Non-pigmented ciliary epithelial cell (primary cell): ENCODE measurements around the gene PLEKHM2.
A peak's percentile ranks its signal among the peaks of the same experiment; 100 is the strongest.
"Not testable (repeated sequence)": the region's sequence is repeated elsewhere in the genome, so short reads cannot be mapped to it uniquely, and the experiment has no call there.

Experiments used
- DNase-seq: peaks from one replicate; pipeline ENCODE4 v3.0.0-alpha.2; 2010; ENCODE audit warnings: low read depth

Gene PLEKHM2

GRCh38 chr1:15684042-15684461, at the start of gene PLEKHM2:
PLEKHM2 (plus strand) TSS chr1:15684320; CDS start chr1:15684559, 239 bp downstream.
- DNase-seq: no peak

- DNase-seq: no peak
Observed at GRCh38 chr1:15636436-15636835, 47.7 kb upstream of the PLEKHM2 start.

GRCh38 chr1:15637826-15638225, 46.3 kb upstream of the PLEKHM2 start:
- DNase-seq: no peak

- DNase-seq: no peak
Observed at GRCh38 chr1:15639262-15639661, 44.9 kb upstream of the PLEKHM2 start.

- no peak for DNase-seq
Observed at GRCh38 chr1:15639931-15640330, 44.2 kb upstream of the PLEKHM2 start.

GRCh38 chr1:15640667-15641066, 43.5 kb upstream of the PLEKHM2 start:
- no peak for DNase-seq

- no peak for DNase-seq
Observed at GRCh38 chr1:15649937-15650336, 34.2 kb upstream of the PLEKHM2 start.

- DNase-seq: no peak
Observed at GRCh38 chr1:15650433-15650832, 33.7 kb upstream of the PLEKHM2 start.

GRCh38 chr1:15652130-15652529, 32.0 kb upstream of the PLEKHM2 start:
- DNase-seq: not testable (repeated sequence)

GRCh38 chr1:15654091-15654690, 29.9 kb upstream of the PLEKHM2 start:
- DNase-seq: no peak

- no peak for DNase-seq
Observed at GRCh38 chr1:15656464-15656863, 27.7 kb upstream of the PLEKHM2 start.

GRCh38 chr1:15657021-15657420, 27.1 kb upstream of the PLEKHM2 start:
- DNase-seq: no peak

GRCh38 chr1:15660151-15660550, 24.0 kb upstream of the PLEKHM2 start:
- DNase-seq: no peak

GRCh38 chr1:15662477-15662876, 21.6 kb upstream of the PLEKHM2 start:
- no peak for DNase-seq

- DNase-seq: no peak
Observed at GRCh38 chr1:15663925-15664324, 20.2 kb upstream of the PLEKHM2 start.

- no peak for DNase-seq
Observed at GRCh38 chr1:15667362-15667761, 16.8 kb upstream of the PLEKHM2 start.

- peak; percentile 5 for DNase-seq
Observed at GRCh38 chr1:15668089-15668754, 15.9 kb upstream of the PLEKHM2 start.

- no peak for DNase-seq
Observed at GRCh38 chr1:15669074-15669473, 15.0 kb upstream of the PLEKHM2 start.

- DNase-seq: no peak
Observed at GRCh38 chr1:15669864-15670263, 14.3 kb upstream of the PLEKHM2 start.

- no peak for DNase-seq
Observed at GRCh38 chr1:15671430-15671829, 12.7 kb upstream of the PLEKHM2 start.

GRCh38 chr1:15674386-15675159, 9.5 kb upstream of the PLEKHM2 start:
- no peak for DNase-seq

GRCh38 chr1:15676010-15676409, 8.1 kb upstream of the PLEKHM2 start:
- no peak for DNase-seq
